HepG2 (cell line): ENCODE measurements around the gene ACTN4. TPM values are rescaled to one million over a fixed set of nuclear protein-coding genes. Genes with fewer than 3 reads are reported as not detected.

Source experiments
- ATAC-seq: fragments of 200-7000 bp; cut with Tn5 transposase; 3 replicates; pipeline ENCODE4 v1.9.1; 2020; ENCODE audit warnings: mild to moderate bottlenecking, moderate library complexity
- BruUV-seq: library from RNA; stranded (reverse); fragments of 400-500 nt; replicated peaks from 2 replicates; lab custom pipeline; 2021; lab: Mats Ljungman, UMichigan
- CTCF ChIA-PET: fragments of 300-600 bp; formaldehyde crosslinking; extraction: SDS; loops from one replicate; lab custom pipeline; 2021; ENCODE audit warnings: low total read pairs, inconsistent platforms, low intra/inter-chr PET ratio; lab: Yijun Ruan, JAX
- POLR2A ChIA-PET: fragments of 350-600 bp; sonication (Branson Sonifier 250); formaldehyde crosslinking; loops from one replicate; lab custom pipeline; 2020; ENCODE audit warnings: antibody characterized with exemption, inconsistent platforms; lab: Yijun Ruan, JAX
- DNase-seq: peaks from one replicate; pipeline ENCODE4 v3.0.0-alpha.2; 2015; ENCODE audit warnings: low spot score
- FAIRE-seq: peaks from 3 replicates; lab custom pipeline; 2011; peaks lifted over from hg19 to GRCh38; lab: Jason Lieb, UNC
- H2AFZ ChIP-seq: one replicate; pipeline ENCODE4 v1.6.1; 2011; ENCODE audit warnings: low read length, inconsistent platforms
- H3K27ac ChIP-seq: fragments of 300-600 bp; 3 replicates; pipeline ENCODE4 v1.8.0; 2011; ENCODE audit warnings: mixed run types, mild to moderate bottlenecking, mixed read lengths, low read length, inconsistent platforms; ENCODE audit not compliant: insufficient read depth; ENCODE audit errors: extremely low read length
- H3K27me3 ChIP-seq, 2 experiments: fragments of 200-600 bp in 1 of 2; 2 replicates in 1 of 2; 3 replicates in 1 of 2; pipeline versions ENCODE4 v1.6.0 to v1.8.0; 2011; ENCODE audit warnings: low read length in 2 of 2, mild to moderate bottlenecking in 2 of 2, moderate library complexity in 2 of 2, inconsistent platforms in 1 of 2; ENCODE audit not compliant: insufficient read depth in 2 of 2, control insufficient read depth in 1 of 2
- H3K36me3 ChIP-seq, 2 experiments: fragments of 200-600 bp in 1 of 2; replicated peaks in 1 of 2; 2 replicates in 1 of 2; 3 replicates in 1 of 2; pipeline versions ENCODE4 v1.5.1 to v1.8.0; 2011; ENCODE audit warnings: low read length in 2 of 2, inconsistent platforms in 1 of 2; ENCODE audit not compliant: insufficient read depth in 2 of 2, control insufficient read depth in 1 of 2
- H3K4me1 ChIP-seq: 2 replicates; pipeline ENCODE4 v1.5.1; 2012; ENCODE audit warnings: low read length, inconsistent platforms; ENCODE audit not compliant: insufficient read depth
- H3K4me2 ChIP-seq: 2 replicates; pipeline ENCODE4 v1.6.0; 2011; ENCODE audit warnings: low read depth, low read length, inconsistent platforms
- H3K4me3 ChIP-seq, 3 experiments: fragments of 200-600 bp in 1 of 3; sonication (generic), shearing (Covaris generic) in 1 of 3; replicated peaks in 1 of 3; 2 replicates each; pipeline ENCODE4 v1.5.1; 2011 to 2016; ENCODE audit warnings: low read length in 3 of 3, inconsistent platforms in 2 of 3, low read depth in 2 of 3, mild to moderate bottlenecking in 2 of 3, control low read depth in 1 of 3, mixed read lengths in 1 of 3; ENCODE audit not compliant: insufficient read depth in 1 of 3
- H3K79me2 ChIP-seq: one replicate; pipeline ENCODE4 v1.6.1; 2011; ENCODE audit warnings: low read length, inconsistent platforms; ENCODE audit not compliant: insufficient read depth
- H3K9ac ChIP-seq: 2 replicates; pipeline ENCODE4 v1.6.0; 2011; ENCODE audit warnings: mild to moderate bottlenecking, low read depth, low read length, inconsistent platforms; ENCODE audit not compliant: insufficient read depth
- H3K9me3 ChIP-seq: 2 replicates; pipeline ENCODE4 v1.5.1; 2012; ENCODE audit warnings: mild to moderate bottlenecking, low read length
- H4K20me1 ChIP-seq: 2 replicates; pipeline ENCODE4 v1.6.0; 2011; ENCODE audit warnings: inconsistent platforms, mild to moderate bottlenecking, low read length, moderate library complexity; ENCODE audit not compliant: insufficient read depth
- CTCF ChIP-seq: sonication (generic); formaldehyde crosslinking; IDR thresholded peaks from 2 replicates; pipeline ENCODE4 v1.5.0; 2020; ENCODE audit warnings: mild to moderate bottlenecking, missing genetic modification reagents, moderate library complexity
- DR1 ChIP-seq: sonication (generic); formaldehyde crosslinking; IDR thresholded peaks from 2 replicates; pipeline ENCODE4 v1.8.0; 2021; ENCODE audit warnings: mild to moderate bottlenecking, missing genetic modification reagents, inconsistent platforms
- GMEB1 ChIP-seq: sonication (generic); formaldehyde crosslinking; IDR thresholded peaks from 2 replicates; pipeline ENCODE4 v1.5.1; 2020; ENCODE audit warnings: missing genetic modification reagents, mild to moderate bottlenecking, borderline replicate concordance
- HMGXB4 ChIP-seq, 2 experiments: sonication (generic) in 1 of 2; formaldehyde crosslinking in 1 of 2; IDR thresholded peaks; 2 replicates each; pipeline versions ENCODE4 v1.4.0 to v1.6.1; 2018 to 2020; ENCODE audit warnings: missing genetic modification reagents in 2 of 2, borderline replicate concordance in 1 of 2, low read depth in 1 of 2, mild to moderate bottlenecking in 1 of 2, missing biosample characterization in 1 of 2
- KDM1A ChIP-seq: IDR thresholded peaks from 2 replicates; pipeline ENCODE4 v1.6.1; 2016; ENCODE audit warnings: missing compliant biosample characterization
- LCORL ChIP-seq, 2 experiments: fragments of 450-650 bp in 1 of 2; sonication (generic) in 1 of 2; formaldehyde crosslinking in 1 of 2; IDR thresholded peaks; 2 replicates each; pipeline versions ENCODE4 v1.5.0 to v1.6.1; 2017 to 2020; ENCODE audit warnings: antibody characterized with exemption in 1 of 2, missing genetic modification reagents in 1 of 2
- MEIS1 ChIP-seq: sonication (generic); formaldehyde crosslinking; IDR thresholded peaks from 2 replicates; pipeline ENCODE4 v1.9.0; 2021; ENCODE audit warnings: mild to moderate bottlenecking, missing genetic modification reagents, moderate library complexity, borderline replicate concordance
- POLR2A ChIP-seq, 2 experiments: IDR thresholded peaks; 2 replicates each; pipeline ENCODE4 v1.6.1; 2011; ENCODE audit warnings: low read depth in 2 of 2, low read length in 2 of 2, mild to moderate bottlenecking in 1 of 2, moderate library complexity in 1 of 2; ENCODE audit not compliant: insufficient read depth in 1 of 2
- RBM22 ChIP-seq: fragments of 200-400 bp; formaldehyde crosslinking; optimal IDR thresholded peaks from 2 replicates; pipeline ENCODE3; 2017; ENCODE audit warnings: mild to moderate bottlenecking, low read length, moderate library complexity
- SALL1 ChIP-seq: sonication (generic); formaldehyde crosslinking; IDR thresholded peaks from 2 replicates; pipeline ENCODE4 v1.8.0; 2022; ENCODE audit warnings: mild to moderate bottlenecking, missing genetic modification reagents
- ZNF121 ChIP-seq: sonication (generic); formaldehyde crosslinking; IDR thresholded peaks from 2 replicates; pipeline ENCODE4 v1.5.0; 2020; ENCODE audit warnings: mild to moderate bottlenecking, missing genetic modification reagents
- ZNF382 ChIP-seq: sonication (generic); formaldehyde crosslinking; IDR thresholded peaks from 2 replicates; pipeline ENCODE4 v1.5.0; 2020; ENCODE audit warnings: missing genetic modification reagents, mild to moderate bottlenecking, borderline replicate concordance
- ZNF709 ChIP-seq: sonication (generic); formaldehyde crosslinking; IDR thresholded peaks from 2 replicates; pipeline ENCODE4 v1.5.0; 2020; ENCODE audit warnings: mild to moderate bottlenecking, missing genetic modification reagents
- WGBS: methylation state at CpG from one replicate; pipeline ENCODE4 v1.1.6; 2017; ENCODE audit warnings: low lambda C conversion rate; 5-methylcytosine and 5-hydroxymethylcytosine counted together
- in situ Hi-C: cut with HindIII; loops from 2 replicates; pipeline ENCODE4 v1.10.0; 2017; ENCODE audit warnings: low pct_unique_long_range_greater_than_20kb; ENCODE audit not compliant: extremely low pct_ligation_motif_present
- intact Hi-C: fragments of 100-400 bp; cut with micrococcal nuclease; formaldehyde crosslinking; loops from one replicate; pipeline ENCODE4 v1.10.0; 2022; ENCODE audit not compliant: unreplicated experiment
- polyA plus RNA-seq, 8 experiments: library from polyadenylated mRNA; depleted of rRNA in 3 of 8; stranded (reverse) in 7 of 8; unstranded in 1 of 8; fragments of >200 nt; fragmentation: Illumina TruSeq in 4 of 8; extraction: Trizol in 4 of 8; gene quantifications; 2 replicates each; pipeline versions ENCODE4 v1.2.1 to v1.2.3, GENCODE V29; 2011 to 2016; ENCODE audit warnings: low read depth in 4 of 8, missing spikeins in 1 of 8, mixed read lengths in 1 of 8; ENCODE audit not compliant: insufficient read depth in 1 of 8
- total RNA-seq, 5 experiments: library from RNA; depleted of rRNA; stranded (reverse); fragments of >200 nt; fragmentation: Illumina TruSeq; extraction: Trizol; gene quantifications; 2 replicates each; pipeline ENCODE4 v1.2.3, GENCODE V29; 2016; ENCODE audit warnings: low read depth in 1 of 5
- TF ChIP-seq, protein P1 (sequence below): sonication (generic); formaldehyde crosslinking; IDR thresholded peaks from 2 replicates; pipeline ENCODE4 v1.4.0; 2020; ENCODE audit warnings: mild to moderate bottlenecking, missing genetic modification reagents

The ACTN4 gene
- total and polyA plus RNA-seq, 2 of the 13 experiments (the other 11 are each of a cell fraction or from before 2014, with no cell fraction given), result 171 to 192 TPM

DNA sequence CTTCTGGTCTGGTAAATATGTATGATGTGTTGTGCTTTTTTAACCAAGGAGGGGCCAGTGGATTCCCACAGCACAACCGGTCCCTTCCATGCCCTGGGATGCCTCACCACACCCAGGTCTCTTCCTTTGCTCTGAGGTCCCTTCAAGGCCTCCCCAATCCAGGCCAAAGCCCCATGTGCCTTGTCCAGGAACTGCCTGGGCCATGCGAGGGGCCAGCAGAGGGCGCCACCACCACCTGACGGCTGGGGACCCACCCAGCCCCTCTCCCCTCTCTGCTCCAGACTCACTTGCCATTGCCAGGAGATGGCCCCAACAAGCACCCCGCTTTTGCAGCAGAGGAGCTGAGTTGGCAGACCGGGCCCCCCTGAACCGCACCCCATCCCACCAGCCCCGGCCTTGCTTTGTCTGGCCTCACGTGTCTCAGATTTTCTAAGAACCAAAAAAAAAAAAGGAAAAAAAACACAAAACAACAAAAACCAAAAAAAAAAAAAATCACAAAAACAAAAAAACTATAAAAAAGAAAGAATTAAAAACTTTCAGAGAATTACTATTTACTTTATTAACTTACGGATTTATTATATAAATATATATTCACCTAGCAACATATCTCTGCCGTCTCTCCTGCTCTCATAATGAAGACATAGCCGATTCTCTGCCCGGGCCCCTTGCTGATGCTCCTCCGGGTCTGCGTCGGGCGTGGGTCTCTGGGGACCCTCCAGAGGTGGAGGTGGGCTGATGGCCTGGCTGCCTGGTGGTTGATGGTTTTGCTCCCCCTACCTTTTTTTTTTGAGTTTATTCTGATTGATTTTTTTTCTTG is 82.4 kb downstream of the ACTN4 start:
- Histone ChIP-seq H3K9ac (no peak overlapping the region), H4K20me1 (no peaks in the 10 kb centered on the region), H3K27ac (no peak overlapping the region), H3K4me1 (peaks cover 16% of the 10 kb centered on the region), H2AFZ (no peak overlapping the region), H3K27me3 (no peaks in the 10 kb centered on the region), H3K4me3 (no peak overlapping the region), H3K36me3 (peaks cover 21 to 44% of the 10 kb centered on the region in 2 experiments), H3K79me2 (no peaks in the 10 kb centered on the region), H3K4me2 (no peak overlapping the region), H3K9me3 (no peaks in the 10 kb centered on the region)
- DNase-seq (peak; percentile 57), ATAC-seq (peak; percentile 72), FAIRE-seq (peak; percentile 72)
- ChIA-PET POLR2A (no interaction called here), CTCF (interaction anchor here (0.8 to 1.2 kb wide), 3 partner anchors 76 to 189 kb away, joined by 3 to 5 read pairs (median 3); no protein-coding TSS in a partner anchor)
- in situ Hi-C loops, result loop anchor here (25.0 kb wide), 1 partner anchor 182 kb away; the partner anchor contains the start of gene CCER2
- intact Hi-C loops, result loop anchor here (5.0 kb wide), 2 partner anchors 102 to 202 kb away; partner anchors contain the start of genes ECH1, MRPS12 and SARS2
- 90% methylated on average over 14 of the region's 17 CpGs for WGBS
- TSS peak; percentile 76 for BruUV-seq
- TF ChIP-seq LCORL (IDR thresholded peaks at IDR 0.05) (no peak), LCORL (CRISPR knock-in tag; IDR thresholded peaks at IDR 0.05) (peak; percentile 72), RBM22 (peak; percentile 52), ZNF709 (CRISPR knock-in tag) (no peak), DR1 (CRISPR knock-in tag) (no peak), SALL1 (CRISPR knock-in tag) (peak; percentile 24; the same call in 1 of the 2 replicates), MEIS1 (CRISPR knock-in tag) (no peak), GMEB1 (CRISPR knock-in tag) (no peak), CTCF (CRISPR knock-in tag) (peak; percentile 96), ZNF382 (no peak), POLR2A (IDR thresholded peaks at IDR 0.05; ENCODE audit: insufficient read depth in 1 of 2, low read depth in 2 of 2, low read length in 2 of 2) (0 out of 4 replicates have a peak, but pooled peaks of 1 of the 2 experiments have one; percentile 26), ZNF121 (CRISPR knock-in tag) (0 out of 2 replicates have a peak, but pooled peaks have one; percentile 54), HMGXB4 (CRISPR knock-in tag; IDR thresholded peaks at IDR 0.05; ENCODE audit: borderline replicate concordance in 1 of 2, low read depth in 1 of 2) (peak; percentile 21 to 66; a peak in 2 of 4 replicates), KDM1A (CRISPR knock-in tag) (no peak)
- TF ChIP-seq, protein P1, sequence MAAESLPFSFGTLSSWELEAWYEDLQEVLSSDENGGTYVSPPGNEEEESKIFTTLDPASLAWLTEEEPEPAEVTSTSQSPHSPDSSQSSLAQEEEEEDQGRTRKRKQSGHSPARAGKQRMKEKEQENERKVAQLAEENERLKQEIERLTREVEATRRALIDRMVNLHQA (CRISPR knock-in tag), result no peak
